GM18498 (cell line): ENCODE data around the gene C7orf57.
"Not testable (repeated sequence)": the region's sequence is repeated elsewhere in the genome, so short reads cannot be mapped to it uniquely, and the experiment has no call there.

Experiments used
- ATAC-seq: cut with Tn5 transposase; IDR thresholded peaks from one replicate; pipeline ENCODE4 v1.9.1; 2021; ENCODE audit warnings: mild to moderate bottlenecking, moderate library complexity; ENCODE audit not compliant: unreplicated experiment

C7orf57 gene

DNA sequence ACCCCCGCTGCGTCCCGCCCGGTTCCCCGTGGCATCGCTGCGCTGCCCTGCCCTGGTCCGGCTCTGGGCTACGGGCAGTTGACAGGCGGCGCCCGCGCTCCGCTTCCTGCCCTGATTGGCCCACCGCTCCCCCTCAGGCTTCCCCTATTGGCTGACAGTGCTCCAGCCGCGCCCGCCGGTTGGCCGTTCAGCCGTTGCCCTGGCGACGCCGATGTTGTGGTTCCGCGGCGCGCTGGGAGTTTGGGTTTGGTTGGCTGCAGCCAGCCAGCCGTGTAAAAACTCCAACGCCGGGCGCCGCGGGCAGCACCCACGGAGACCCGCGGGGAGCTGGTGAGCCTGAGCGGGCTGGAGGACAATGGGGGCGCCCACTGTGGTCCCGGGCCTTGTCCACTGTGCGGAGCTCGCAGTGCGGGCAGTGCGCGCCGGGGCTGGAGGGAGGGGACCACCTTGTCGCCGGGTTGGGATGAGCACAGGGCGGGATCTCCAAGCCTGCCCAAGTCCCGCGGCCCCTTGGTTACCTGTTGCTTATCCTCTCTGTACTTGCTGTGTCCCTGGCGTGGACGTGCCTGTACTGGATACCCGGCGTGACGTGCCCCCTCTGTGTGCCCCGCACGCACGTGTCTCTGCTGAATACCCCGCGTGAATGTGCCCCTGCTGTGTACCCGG, at the start of gene C7orf57:
Gene C7orf57 (plus strand): TSS at position 243 of the 666 bp plus-strand sequence. CDS start 766 bp downstream, outside the sequence.
- ATAC-seq: peak; percentile 100

DNA sequence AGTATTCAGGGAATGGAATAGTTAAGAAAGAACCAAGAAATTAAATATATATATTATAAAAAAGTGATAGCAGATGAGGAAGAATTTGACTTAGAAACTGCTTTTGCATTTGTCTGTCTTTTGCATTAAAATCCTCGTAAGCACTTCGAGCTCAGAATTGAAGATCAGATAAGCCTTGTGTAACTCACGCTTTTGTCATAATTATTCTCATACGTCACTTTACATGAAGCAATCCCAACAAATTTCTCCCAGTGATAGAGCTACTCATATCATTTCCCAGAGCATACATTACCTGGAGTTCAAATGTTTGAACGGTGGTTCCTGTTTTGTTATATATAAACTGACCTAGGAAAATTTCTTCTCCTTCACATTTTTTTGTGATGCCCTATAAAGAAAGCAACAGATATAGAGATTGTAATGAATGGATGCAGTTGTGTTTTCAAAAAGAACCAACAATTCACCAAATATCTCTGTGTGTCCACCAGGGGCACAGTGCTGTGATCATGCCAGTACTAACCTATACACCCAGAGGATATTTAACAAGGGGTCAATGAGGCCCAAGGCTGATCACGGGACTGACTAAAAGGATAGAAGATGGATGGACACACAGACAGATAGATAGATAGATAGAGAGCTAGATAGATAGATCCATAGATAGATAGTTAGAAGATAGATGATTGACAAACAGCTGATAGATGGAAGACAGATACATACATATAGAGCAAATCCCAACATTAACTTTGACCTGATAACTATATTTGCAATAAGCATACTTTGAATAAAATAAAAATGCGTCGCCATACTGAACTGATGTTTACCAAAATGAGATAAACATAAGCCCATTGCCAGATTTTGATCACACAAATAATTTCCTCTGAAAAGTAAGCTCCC, 46.6 kb upstream of the C7orf57 start:
- ATAC-seq: no peak

DNA sequence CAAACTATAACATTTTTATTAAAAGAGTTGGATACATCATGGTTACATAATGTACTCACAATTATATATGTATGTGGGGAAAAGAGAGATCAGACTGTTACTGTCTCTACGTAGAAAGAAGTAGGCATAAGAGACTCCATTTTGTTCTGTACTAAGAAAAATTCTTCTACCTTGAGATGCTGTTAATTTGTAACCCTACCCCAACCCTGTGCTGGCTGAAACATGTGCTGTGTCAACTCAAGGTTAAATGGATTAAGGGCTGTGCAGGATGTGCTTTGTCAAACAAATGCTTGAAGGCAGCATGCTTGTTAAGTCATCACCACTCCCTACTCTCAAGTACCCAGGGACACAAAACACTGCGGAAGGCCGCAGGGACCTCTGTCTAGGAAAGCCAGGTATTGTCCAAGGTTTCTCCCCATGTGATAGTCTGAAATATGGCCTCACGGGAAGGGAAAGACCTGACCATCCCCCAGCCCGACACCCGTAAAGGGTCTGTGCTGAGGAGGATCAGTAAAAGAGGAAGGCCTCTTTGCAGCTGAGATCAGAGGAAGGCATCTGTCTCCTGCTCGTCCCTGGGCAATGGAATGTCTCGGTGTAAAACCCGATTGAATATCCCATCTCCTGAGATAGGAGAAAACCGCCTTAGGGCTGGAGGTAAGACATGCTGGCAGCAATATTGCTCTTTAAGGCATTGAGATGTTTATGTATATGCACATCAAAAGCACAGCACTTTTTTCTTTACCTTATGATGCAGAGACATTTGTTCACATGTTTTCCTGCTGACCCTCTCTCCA, 45.5 kb upstream of the C7orf57 start:
- not testable (repeated sequence) for ATAC-seq

DNA sequence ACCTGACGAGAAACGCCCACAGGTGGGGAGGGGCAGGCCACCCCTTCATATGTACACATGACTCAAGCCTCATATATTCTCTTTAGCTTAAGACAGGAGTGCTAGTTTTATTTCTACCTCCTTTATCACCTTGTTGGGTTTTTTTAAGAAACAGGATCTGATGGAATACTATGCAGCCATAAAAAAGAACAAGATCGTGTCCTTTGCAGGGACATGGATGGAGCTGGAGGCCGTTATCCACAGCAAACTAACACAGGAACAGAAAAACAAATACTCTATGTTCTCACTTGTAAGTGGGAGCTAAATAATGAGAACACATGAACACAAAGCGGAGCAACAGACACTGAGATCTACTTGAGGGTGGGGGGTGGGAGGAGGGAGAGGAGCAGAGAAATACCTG, 44.8 kb upstream of the C7orf57 start:
- no peak for ATAC-seq

DNA sequence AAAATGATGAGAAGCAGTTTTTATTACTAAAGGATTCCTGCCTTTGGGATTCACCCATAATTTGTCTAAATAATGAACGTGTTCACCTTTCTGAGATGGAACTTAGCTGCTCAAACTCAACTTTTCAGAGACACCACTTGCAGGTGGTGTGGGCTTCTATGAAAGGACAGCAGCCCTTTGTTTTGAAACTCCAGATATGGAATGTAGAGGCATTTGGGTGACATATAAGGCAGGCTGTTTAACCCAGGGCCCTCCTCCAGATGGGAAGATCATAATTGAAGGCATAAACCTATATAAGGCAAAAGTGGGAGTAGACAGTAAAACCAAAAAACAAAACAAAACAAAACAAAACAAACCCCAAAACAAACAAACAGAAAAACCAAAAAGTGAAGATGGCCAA, 44.1 kb upstream of the C7orf57 start:
- ATAC-seq: no peak

DNA sequence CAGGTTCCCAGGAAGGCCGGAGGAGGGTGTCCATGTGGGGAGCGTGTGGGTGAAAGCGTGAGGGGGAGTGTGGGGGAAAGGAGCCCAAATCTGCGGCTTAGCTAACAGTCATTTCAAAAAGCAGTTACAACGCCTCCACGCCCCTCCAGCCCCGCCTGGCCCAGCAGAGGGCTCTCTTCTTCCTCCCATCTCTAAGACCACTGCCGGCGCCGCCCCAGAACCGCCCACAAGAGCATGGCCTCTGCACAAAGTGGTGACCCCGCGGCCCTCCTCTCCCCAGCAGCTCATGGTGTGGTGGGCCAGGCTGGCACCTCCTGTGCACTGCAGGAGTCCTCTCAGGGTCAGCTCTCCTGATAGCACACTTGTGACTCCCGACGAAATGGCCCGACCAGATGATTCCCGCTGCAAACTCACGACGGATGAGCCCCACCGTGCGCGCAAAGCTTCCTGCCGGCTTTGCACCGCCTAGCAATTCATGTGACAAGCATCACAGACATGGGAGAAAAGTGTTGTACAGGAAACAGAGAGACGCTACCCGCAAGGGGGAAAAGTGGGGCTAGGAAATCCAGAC, 43.5 kb upstream of the C7orf57 start:
- ATAC-seq: peak; percentile 100

DNA sequence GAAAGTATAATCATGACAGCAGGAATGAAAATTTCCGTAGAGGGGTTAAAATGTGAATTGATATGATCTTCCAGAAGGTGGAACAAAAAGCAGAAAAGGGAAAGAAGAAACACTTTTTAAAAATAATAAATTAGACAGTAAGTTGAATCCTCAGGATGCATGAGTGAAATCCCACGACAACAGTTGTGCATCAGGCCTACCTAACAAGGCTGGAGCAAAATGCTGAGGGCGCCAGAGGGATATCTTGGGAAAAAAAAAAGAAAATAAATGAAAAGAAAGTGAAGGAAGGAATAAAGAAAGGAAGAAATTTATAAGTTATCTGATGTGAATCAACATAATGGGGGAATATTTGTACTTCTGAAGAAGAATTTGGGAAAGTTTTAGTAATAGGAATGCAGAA, 42.9 kb upstream of the C7orf57 start:
- no peak for ATAC-seq

DNA sequence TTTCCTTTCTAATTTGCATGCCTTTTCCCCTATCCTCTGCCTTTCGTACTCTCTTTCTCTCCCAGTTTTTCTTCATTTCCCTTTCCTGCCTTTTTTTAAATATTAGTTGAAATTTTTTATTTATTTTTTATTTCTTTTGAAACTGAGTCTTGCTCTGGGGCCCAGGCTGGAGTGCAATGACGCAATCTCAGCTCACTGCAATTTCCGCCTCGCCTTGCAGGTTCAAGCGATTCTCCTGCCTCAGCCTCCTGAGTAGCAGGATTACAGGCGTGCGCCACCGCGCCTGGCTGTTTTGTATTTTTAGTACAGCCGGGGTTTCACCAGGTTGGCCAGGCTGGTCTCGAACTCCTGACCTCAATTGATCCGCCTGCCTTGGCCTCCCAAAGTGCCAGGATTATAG, 35.9 kb upstream of the C7orf57 start:
- ATAC-seq: no peak

DNA sequence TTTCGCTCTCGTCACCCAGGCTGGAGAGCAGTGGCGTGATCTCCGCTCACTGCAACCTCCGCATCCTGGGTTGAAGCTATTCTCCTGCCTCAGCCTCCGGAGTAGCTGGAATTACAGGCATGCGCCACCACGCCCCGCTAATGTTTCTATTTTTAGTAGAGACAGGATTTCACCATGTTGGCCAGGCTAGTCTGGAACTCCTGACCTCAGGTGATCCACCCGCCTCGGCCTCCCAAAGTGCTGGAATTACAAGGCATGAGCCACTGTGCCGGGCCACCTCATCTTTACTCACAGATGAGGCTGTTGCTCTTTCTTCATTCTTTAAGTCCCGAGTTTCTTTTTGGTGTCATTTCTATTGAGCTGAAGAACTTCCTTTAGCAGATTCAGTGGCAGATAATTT, 35.2 kb upstream of the C7orf57 start:
- not testable (repeated sequence) for ATAC-seq

DNA sequence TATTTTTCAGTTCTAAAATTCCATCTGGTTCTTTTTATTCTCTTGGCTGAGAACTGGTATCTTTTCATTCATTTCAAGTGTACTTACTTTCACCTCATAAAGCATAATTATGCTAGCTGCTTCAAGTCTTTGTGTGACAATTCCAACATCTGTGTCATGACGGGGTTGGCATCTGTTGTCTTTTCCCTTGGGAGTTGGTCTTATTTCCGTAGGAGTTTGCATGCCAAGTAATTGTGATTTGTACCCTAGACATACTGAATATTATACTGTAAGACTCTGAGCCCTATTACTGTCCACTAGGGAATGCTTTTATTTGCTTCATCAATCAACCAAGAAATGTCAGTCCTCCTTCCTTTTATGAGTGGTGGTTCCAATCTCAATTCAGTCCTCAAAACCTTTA, 31.3 kb upstream of the C7orf57 start:
- no peak for ATAC-seq

DNA sequence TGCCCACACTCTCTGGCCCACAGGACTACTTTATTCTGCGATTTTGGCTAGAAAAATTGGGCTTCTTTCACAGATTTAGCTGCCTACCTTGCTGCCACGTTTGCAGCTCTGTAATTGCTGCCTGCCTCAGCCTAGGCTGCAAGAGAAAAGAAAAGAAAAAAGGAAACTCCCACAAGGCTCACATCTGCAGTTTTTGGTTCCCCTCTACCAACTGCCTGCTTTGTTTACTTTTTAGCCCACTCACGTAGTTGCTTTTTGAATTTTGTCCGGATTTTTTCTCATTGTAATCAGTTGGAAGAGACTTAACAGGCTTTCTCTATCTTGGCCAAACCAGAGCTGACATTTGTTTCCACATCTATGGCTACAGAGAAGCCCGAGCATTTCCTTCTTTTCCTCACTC, 30.7 kb upstream of the C7orf57 start:
- no peak for ATAC-seq

DNA sequence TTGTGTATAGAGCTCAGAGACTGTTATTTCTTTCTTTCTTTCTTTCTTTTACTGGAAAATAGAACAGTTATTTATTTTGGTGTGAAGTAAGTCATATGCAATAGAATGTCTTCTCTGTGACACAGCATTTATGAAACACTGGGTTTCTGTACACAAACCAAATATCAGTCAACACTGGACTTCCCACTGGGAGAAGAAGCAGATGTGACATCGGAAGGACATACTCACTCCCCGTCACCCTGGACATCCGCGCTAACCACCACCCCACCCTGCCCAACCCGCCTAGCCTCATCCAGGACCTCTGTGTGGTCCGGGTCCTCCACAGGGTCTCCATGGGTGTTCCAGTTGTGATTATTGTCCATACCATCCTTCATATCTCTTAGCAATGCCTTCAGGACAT, 28.5 kb upstream of the C7orf57 start:
- no peak for ATAC-seq

DNA sequence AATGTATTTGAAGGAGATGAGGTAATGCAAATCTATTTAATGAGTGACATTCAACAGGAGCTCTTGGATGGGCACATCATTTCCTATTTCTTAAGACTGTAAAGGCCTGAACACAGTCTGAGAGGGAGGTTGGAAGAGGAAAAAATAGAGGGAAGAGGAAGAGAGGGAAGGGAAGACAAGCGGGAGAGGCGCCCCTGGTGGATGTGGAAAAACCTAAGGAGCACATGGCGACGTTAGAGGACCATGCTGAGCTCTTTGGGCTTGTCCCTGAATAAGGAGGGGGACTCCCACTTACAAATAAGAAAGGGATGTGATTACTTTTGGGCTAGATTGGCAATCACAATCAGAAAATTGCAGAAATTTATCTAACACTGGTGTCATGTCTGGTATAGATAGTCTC, 26.1 kb upstream of the C7orf57 start:
- no peak for ATAC-seq

DNA sequence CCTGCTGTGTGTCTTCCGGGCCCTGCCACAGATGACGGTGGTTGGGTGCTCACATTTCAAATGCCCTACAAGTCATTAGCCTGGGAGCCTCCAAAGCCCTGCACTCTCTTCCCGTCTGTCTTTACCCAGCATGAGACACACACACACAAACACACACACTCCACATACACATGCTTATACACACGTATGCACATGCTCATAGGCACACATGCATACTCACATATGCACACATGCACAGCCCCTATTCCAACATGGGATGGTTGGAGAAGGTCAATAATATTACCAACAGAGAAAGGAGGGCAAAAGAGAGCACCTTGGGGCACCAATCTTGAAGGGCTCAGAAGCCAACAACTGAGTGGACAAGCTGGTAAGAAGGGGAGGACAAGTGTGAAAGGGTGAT, 25.4 kb upstream of the C7orf57 start:
- no peak for ATAC-seq

DNA sequence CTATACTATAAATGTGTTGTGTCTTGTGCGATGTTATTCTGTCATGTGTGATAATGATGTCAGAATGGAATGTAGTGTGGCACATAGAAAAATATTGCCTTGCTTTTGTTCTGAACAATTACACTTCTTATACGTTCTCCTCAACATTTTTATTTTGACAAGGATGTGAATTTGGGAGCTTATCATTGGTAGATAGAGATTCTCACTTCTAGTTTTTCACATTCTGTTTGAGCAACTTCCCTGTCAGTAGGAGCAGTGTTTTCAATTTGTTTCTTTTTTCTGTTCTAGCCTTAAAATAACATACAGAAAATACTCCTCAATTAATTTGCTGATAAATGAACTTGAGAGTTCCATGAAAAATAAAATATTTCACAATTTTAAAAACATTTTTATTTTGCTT, 24.0 kb upstream of the C7orf57 start:
- no peak for ATAC-seq

DNA sequence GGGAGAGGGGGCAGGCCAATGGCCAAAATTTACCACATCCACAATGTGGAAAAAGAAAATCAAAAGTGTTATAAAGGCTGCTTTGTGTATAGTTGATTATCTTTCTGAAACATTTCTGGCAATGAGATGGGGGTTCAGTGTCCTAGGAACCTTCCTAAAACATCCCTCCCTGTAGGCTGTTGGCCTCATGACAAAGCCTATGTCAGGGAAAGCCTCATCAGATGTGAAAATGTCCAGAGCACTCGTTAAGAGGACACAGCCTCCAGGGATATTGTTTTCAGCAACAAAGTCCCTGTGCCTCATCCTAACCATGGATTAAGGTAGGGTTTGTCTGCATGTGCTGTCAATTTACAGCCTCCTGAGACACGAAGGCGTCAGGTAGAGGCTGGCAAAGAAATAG, 23.4 kb upstream of the C7orf57 start:
- ATAC-seq: no peak

DNA sequence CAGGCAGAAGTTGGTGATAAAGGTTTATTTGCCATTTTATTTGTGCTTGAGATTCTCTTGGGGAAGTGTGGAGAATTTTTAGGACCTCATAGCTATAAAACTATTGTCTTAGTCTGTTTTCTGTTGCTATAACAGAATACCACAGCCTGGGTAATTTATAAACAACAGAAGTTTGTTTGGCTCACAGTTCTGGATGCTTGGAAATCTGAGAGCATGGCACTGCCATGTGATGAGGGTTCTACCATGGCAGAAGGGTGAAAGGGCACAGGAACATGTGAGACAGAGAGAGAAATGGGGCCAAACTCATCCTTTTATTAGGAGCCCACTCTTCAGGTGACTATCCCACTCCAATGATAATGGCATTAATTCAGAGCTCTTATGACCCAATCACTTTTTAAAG, 18.7 kb upstream of the C7orf57 start:
- no peak for ATAC-seq

DNA sequence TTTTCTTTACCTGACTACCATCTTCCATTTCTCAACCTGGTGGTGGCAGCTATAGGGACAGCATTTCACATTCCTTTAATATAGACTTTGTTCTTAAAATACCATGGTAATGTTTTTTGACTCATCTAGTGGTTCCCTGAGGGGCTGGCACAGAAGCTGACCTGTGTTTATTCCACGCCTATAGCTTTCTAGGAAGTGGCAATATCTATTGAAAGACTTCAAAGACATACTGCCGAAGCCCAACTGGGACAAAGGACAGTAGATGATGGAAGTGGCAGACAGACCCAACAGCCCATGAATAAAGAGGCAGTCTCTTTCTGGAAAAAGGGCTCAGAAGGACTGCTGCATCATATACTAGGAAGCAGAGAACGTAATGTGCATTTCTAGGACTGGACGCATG, 17.7 kb upstream of the C7orf57 start:
- no peak for ATAC-seq

DNA sequence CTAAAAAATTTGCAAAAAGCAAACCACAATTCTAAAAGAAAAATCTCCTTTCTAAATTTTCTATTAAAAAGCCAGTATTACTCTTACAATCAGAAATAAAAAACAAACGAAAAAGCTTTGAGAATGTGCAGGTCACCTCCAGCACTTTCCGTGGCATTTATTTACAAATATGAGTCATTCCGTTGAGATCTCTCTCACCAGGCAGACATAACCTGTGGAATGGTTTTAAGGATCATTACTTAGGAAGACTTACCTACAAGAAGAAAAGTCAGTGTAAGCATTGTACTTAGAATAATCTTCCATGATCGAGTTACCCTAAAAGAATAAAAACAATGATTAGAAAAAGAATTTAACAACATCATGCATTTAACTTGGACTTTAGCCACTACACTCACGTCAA, 9.7 kb upstream of the C7orf57 start:
- ATAC-seq: no peak

DNA sequence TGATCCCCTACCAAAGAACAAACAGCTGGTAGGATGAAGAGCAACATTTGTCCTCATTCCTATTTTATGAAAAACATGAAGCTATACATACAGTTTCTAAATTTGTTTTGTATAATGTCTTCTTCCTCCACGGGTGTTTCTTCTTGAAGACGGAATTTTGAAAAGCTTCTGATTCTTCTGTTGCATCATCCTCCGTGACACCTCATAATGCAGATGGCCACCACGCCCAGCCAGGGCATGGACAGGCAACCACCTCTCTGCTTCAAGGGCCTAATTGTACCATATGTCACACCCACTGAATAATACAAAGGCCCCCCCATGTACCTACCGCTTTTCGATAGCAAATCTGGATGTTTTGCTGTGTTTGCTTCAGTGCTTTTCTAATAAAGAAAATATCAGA, 6.4 kb upstream of the C7orf57 start, which contains the start of gene SUN3:
Gene SUN3 (minus strand): TSS at position 170 of the 400 bp plus-strand sequence. CDS start 169 bp downstream, at position 1.
- ATAC-seq: no peak

DNA sequence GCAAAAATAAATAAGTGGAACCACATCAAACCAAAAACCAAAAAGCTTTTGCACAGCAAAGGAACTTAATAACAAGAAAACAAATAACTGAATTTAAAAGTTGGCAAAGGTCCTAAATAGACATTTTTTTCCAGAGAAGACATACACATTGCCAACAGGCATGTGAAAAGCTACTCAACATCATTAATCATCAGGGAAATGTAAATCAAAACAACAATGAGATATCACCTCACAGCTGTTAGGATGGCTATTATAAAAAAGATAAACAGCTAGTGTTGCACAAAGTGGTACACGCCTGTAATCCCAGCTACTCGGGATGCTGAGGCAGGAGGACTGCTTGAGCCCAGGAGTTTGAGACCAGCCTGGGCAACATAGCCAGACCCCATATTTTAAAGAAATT, 4.2 kb upstream of the C7orf57 start:
- no peak for ATAC-seq
